Forelimb muscle (tissue), 1 donor: ENCODE results near the gene ADK. TPM values are rescaled to one million over a fixed set of nuclear protein-coding genes. Genes with fewer than 3 reads are reported as not detected.
"Not testable (repeated sequence)": the region's sequence is repeated elsewhere in the genome, so short reads cannot be mapped to it uniquely, and the experiment has no call there.

Source experiments
- DNase-seq: peaks from one replicate; pipeline ENCODE4 v3.0.0-alpha.2; 2013; ENCODE audit warnings: low read depth
- polyA plus RNA-seq: library from polyadenylated mRNA; unstranded; fragments of 120-200 nt; gene quantifications from one replicate; pipeline ENCODE4 v1.2.1, GENCODE V29; 2013; ENCODE audit not compliant: insufficient read length

ADK gene
- polyA plus RNA-seq, 1 donor = 31.0 TPM

DNA sequence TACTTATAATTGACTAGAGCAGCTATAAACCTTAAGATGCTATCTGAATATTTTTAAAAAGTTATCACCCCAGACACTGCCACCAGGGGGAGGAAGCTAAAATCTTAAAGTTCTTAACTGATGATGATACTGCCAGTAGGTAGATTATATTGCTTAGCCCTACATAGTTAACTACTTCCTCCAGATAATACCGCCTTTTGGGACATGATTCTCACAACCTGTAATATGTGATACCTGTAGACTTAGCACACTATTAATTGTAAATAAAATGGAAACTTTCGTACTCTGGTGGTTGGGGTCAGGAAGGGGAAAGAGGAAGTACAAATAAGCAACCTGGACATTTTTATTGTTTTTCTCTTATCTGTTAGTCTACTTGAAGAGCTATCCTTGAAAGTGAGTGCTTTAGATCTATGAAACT is 268.9 kb downstream of the ADK start:
- DNase-seq = no peak

DNA sequence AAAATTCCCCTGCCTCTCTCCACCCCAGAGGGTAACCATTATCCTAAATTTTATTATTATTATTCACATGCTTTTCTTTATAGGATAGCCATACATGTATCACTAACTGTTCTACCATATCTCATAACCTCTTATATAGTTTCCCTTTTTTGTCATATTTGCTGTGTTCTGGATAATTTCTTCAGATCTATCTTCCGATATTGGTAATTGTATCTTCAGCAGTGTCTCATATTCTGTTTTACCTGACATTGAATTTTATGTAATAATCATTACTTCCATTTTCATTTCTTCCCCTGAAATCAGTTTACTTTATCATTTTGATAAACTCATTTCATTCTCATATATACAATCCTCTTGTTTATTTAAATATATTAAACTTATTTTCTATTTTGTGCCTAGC is 273.5 kb downstream of the ADK start:
- no peak for DNase-seq

DNA sequence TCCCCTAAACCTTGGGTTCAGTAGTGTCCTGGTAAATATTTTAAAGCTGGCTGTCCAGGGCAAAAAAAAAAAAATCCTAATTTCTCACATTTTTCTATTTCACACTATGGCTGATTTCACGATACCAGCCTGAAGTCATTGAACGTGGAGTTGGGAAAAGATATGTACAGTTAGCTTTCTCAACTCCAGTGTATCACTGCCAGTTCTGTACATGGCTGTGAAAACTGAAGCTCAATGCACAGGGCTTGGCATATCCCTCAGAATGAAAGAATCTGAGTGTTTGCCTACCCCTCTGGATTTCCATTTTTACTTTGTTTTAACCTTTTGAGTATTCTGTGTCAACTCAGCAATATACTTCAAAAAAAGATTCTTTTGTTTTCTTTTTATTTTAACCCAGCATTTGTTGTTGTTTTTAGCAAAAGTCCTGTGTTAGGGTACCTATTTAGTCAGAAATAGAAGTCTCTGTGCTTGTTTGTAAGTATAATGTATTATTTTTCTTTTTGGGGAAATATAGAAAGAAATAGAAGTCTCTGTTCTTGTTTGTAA is 274.5 kb downstream of the ADK start:
- no peak for DNase-seq

DNA sequence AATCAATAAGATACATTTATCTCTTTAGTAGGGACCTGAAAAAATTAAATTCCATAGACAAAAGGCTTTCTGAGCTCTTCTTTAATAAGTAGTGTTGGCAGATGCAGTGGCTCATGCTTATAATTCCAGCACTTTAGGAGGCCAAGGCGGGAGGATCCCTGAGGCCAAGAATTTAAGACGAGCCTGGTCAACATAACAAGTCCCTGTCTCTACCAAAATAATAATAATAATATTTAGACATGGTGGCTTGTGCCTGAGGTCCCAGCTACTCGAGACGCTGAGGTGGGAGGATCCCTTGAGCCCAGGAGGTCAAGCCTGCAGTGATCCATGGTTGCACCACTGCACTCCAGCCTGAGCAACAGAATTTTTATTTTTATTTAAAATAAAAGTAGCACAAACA is 280.8 kb downstream of the ADK start:
- DNase-seq = no peak

DNA sequence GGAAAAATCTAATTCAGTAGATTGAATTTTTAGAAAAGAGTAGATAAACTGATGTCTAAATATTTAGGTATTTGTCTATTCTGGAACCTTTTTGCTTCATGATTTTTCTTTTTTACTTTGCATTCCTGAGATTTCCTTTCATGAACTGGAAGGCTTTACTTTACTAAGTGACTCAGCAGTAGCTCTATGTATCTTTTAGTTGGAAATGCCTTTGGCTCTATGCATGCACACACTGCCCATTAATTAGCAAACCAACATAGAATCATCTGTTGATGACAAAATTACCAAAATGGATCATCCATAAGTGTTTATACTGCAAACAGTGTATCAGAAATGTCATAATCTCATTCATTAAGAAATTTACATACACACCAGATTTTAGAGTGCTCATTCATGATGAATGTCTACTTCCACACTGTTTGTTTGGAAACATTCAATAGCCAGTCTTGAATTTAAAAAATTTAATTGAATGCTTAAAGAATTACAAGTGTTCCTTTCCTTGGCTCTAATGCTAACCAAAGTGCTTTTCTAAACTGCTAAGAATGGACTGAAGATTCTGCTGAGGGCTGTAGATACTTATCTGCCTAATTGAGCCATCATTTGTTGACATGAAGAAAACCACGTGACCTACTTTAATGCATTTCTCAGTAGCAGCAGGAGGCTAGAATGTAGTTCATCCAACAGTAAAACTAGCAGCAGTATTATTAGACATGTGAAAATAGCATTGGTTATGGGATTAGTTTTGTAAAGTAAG is 282.0 kb downstream of the ADK start:
- DNase-seq = no peak

DNA sequence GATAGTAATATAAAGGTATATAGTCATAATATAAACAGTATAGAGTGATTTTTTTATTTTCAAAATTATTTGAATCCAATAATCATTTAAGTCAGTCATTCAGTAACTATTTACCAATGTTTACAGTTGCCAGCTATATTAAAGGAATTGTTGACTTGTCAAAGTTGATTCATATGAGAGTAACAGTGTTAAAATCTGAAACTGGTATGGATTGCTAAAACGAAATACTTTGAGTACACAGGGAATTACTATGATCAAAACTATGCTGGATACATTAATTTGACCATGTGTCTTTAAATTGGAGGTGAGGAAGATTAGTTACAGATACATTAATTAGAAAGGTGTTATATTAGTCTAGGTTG is 282.6 kb downstream of the ADK start:
- no peak for DNase-seq

DNA sequence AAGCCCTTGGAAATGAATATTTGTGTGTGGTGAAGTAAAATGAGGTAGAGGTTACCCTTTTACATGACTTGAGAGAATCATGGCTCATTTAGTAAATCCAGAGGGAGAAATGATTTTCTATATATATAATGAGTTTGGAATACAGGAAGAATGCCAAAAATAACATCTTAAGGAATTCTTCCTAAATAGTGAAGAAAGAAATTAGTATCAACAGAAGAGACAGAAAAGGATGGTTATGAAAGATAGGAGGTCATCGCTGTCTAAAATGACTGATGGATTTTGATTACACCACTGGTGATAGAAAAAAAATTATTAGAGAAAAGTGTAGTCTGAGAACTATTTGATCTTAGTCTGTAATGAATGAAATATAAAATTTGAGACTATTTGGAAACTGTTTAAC is 283.0 kb downstream of the ADK start:
- DNase-seq = no peak

DNA sequence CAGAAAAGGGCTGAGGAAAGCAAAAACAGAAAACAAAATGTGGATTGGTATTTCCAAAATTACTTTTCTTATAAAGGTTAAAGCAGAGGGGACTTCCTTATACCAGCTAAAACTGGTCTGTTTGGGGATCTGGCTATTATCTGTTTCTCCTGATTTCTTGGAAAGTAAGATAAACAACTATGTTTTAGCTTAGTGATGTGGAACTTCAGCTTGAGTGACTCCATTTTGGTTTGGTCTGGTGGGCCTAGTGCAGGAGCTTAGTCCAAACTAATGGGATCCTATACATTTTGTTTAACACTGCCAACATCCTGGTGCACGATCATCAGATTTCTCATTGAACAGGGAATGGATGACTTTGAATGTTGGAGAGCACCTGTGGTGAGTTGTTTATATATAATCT is 283.5 kb downstream of the ADK start:
- no peak for DNase-seq

DNA sequence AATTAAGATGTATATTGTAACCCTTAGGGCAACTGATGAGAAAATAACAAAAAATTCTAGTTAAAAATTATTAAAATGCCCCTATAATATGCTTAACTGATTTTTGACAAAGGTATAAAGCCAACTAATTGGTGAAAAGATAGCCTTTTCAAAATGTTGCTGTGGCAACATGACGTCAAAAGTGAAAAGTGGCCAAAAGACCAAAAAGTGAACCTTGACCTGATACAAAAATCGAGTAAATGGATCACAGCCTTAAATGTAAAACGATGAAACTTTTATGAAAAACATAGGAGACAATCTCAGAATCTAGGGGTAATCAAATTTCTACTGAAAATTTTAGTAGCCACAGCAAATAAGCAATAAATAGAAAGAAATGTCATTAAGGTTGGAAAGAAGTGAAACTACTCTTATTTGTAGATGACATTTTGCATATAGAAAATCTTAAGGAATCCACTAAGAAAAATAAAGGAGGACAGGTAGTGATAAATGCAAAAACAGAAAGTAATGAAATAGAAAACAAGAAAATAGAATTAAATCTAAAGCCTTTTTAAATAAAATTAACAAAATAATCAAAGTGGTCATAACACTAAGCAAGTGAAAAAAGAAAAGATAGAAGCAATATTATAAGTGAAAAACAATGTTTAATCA is 285.6 kb downstream of the ADK start:
- no peak for DNase-seq

DNA sequence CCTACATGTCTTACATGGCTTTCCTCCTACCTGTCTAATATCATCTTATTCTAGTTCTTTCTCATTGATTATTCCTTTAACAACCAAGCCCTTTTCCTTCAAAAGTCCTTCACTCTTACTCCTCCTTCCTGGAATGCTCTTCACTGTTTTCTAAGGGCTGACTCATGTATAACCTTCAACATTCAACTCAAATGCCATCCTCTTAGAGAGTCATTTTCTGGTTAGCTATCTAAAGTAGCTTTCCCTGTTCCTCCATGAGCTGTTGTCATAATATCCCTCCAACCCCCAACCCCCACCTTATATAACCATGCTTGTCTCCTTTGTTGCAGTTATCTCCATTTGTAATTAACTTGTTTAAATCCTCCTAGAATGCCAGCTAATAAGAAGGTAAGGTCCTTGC is 286.8 kb downstream of the ADK start:
- DNase-seq = no peak

DNA sequence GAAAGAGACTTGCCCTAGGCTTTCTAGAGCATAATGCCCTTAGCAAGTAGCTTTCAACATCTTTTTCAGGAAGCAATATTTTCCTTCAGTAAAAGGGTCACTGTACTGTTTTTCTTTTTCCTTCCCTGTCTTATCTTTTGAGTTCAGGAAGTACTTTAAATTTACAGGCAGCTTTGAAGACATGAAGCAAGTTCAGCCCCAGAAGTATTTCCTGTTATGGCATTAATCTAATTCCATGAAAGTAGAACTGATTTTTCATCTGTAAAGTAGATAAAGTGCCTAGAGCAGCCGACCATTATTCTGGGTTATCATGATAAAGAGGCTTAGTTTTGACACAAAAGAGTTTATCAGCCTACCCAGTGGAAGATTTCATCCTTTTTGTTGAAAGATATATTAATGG is 288.2 kb downstream of the ADK start:
- no peak for DNase-seq

DNA sequence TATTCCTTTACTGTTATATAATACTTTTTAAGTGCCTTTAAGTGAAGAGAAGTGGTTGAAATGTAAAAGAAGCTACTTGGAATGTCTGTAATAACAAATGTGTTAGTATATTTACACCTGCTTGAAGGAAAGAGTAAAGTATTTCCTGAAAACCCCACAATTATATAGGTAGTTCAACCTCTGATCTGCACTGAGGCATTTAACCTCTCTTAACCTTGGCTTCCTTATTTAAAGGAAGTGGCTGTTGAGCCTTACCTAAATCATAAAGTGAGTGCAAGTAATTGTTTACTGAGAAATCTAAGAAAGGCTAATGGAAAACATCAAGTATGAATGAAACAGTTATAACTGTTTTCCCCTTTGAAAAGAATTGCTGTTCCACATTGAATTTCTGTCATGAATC is 294.5 kb downstream of the ADK start:
- no peak for DNase-seq

DNA sequence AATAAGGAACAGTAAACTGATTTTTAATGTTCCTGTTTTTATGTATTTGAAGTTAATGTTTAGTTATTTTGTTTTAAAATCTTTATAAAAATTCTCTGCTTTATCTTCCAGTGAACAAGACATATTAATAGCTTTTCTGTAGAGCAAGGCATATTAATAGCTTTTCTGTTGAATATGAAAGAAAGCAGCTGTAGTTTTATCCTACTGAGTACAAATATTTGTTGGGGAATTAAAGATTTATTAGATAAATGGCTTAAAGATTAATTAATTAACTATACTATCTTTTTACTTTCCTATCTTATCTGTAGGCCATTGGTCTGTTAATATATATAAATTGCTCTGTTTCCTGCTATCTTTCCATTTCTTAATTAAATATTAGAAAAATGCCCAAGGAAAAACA is 299.6 kb downstream of the ADK start:
- DNase-seq = no peak

DNA sequence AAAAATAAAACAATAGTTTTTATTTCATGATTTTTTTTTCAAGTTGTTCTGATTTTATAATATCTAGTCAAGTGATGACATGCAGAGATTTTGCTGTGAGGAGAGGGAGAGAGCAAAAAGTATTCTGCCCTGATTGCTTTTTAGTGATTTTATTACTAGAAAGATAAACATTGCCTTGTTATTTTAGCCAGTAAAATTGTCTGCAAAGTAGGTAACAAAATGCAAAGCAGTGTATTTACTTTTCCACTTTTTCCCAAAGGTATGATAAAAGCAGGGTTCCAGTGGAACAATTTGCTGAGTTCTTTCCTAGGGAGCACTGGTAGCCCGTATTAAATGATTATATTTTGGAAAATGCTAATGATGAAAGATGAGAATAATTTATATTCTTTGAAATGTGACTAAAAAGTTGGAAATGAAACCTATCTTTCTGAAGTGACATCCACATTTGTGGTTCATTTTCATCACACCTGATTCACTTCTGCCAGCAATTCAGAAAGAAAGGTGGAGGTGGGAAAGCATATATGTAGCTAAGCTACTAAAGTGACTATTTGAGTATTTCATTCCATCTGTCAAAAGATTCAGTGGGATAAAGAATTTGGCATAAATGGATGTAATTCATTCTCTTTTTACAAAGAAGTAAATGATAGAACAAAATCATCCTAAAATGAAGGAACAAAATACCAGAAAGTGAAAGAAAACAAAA is 300.3 kb downstream of the ADK start:
- no peak for DNase-seq

DNA sequence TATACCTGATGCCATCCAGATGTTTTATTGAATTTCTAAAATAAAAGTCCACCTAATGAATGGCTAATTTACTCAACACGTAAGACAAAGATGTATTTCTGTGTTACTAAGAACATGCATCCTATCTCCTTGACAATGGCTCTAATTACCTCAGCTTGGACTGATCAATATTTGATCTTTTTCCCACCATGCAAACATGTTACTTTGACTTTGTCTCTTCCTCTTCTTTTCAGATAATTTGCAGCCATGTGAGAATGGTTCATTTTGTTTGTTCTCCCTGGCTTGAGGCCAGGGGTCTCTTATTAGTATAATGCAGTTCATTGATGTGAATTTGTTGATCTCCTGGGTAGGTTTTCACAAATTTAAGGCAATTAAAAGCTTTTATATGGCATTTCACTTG is 302.1 kb downstream of the ADK start:
- no peak for DNase-seq

DNA sequence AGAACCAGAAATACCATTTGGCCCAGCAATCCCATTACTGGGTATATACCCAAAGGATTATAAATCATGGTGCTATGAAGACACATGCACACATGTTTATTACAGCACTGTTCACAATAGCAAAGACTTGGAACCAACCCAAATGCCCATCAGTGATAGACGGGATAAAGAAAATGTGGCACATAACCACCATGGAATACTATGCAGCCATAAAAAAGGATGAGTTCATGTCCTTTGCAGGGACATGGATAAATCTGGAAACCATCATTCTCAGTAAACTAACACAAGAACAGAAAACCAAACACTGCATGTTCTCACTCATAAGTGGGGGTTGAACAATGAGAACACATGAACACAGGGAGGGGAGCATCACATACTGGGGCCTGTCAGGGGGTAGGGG is 306.5 kb downstream of the ADK start:
- not testable (repeated sequence) for DNase-seq

DNA sequence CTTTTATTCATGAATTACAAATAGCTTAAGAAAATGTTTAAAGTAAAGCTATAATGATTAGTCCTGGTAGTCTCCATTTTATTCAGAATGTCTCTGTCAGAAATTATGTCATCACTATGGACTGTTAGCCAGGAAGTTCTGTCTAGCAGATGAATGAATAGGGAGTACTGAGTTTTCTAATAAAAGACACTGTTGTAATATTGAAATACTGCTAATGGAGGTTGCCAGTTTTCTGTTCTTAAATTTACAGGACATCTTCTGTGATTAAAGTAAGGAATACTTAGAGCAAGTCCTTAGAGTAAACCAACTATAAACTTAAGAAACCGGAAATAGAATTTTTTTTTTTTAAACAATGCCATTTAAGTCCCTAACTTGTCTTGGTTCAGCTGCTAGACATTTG is 309.8 kb downstream of the ADK start:
- DNase-seq = no peak

DNA sequence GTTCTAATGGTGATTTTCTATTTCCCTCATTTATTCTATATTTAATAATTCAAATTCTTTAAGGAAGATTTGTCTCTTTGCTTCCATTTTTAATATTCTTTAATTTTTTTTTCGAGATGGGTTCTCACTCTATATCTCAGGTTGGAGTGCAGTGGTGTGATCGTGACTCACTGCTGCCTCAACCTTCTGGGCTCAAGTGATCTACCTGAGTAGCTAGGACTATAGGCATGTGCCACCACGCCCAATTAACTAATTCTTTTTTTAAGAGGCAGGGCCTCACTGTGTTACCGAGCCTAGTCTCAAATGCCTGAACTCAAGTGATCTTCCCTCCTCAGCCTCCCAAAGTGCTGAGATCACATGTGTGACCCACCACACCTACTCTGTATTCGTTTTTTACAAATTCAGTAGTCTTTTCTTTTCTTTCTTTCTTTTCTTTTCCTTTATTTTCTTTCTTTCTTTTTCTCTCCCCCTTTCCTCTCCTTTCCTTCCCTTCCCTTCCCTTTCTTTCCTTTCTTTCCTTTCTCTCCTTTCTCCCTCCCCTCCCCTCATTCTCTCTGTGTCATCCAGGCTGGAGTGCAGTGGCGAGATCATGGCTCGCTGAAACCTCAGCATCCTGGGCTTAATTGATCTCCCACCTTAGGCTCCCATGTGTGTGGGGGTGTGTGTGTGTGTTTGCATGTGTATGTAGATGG is 323.1 kb downstream of the ADK start:
- DNase-seq = no peak

DNA sequence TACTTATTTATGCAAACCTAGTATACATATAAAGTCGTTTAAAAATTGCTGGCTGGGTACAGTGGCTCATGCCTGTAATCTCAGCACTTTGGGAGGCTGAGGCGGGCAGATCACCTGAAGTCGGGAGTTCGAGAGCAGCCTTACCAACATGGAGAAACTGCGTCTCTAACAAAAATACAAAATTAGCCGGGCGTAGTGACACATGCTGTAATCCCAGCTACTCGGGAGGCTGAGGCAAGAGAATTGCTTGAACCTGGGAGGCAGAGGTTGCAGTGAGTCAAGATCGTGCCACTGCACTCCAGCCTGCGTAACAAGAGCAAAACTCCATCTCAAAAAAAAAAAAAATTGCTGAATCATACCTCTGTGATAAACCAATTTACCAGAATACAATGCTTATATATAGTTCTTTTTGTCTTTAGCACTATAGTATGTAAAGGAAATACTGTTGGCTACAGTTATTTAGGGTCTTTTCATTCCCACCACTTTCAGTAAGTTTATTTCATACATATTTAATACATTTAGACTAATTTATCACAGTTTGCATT is 325.2 kb downstream of the ADK start:
- not testable (repeated sequence) for DNase-seq

DNA sequence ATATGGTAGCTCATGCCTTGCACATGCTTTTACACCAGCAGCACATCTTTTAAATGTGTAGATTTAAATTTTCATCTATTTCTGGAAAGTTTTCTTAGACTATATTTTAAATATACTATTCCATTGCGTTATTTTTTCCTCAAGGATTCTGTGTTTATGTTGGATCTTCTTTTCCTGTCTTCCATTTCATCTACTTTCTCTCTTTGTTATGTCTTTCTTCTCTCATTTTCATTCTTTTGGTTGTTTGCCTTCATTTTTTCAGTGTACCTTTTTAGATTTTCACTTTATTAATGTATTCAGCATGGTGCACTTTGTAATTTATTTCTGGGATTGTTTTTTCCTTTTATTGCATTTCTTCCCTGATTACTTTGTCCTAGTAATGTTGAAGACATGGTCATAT is 329.8 kb downstream of the ADK start:
- no peak for DNase-seq

DNA sequence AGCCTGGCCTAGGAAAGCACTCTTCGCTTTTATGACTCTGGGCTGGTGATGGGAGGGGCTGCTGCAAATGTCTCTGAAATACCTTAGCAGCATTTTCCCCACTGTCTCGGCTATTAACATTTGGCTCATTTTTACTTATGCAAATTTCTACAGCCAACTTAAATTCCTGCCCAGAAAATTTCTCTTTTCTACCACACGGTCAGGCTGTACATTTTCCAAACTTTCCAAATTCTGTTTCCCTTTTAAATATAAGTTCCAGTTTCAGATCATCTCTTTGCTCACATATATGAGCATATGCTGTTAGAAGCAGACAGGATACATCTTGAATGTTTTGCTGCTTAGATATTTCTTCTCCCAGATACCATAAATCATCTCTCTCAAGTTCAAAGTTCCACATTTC is 332.3 kb downstream of the ADK start:
- DNase-seq = no peak

DNA sequence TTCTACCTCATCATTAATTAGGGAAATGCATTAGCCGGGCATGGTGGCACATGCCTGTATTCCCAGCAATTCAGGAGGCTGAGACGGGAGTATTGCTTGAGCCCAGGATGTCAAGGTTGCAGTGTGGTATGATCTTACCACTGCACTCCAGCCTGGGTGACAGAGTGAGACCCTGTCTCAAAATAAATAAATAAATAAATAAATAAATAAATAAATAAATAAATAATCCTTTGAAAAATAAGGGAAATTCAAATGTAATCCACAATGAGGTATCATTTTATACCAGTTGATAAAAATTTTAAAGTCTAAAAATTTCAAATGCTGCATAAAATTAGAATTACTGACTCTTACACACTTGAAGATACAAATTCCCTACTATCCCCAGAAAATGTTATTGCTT is 334.3 kb downstream of the ADK start:
- DNase-seq = no peak
